Trophoblast cell (in vitro differentiated cells and primary cell): ENCODE data around the gene BIVM.

ENCODE experiments used
- DNase-seq, 2 donors: peaks; one replicate each; pipeline ENCODE4 v3.0.0-alpha.2; 2016
- H2AFZ ChIP-seq: 2 replicates; pipeline ENCODE4 v1.6.1; 2013; ENCODE audit warnings: low read length, moderate library complexity, mild to moderate bottlenecking; ENCODE audit not compliant: insufficient read depth, poor library complexity
- H2AK5ac ChIP-seq: 2 replicates; pipeline ENCODE4 v1.6.1; 2013; ENCODE audit warnings: mild to moderate bottlenecking, low read length
- H2BK120ac ChIP-seq: 2 replicates; pipeline ENCODE4 v1.6.1; 2013; ENCODE audit warnings: low read length, mild to moderate bottlenecking, moderate library complexity; ENCODE audit not compliant: insufficient read depth, poor library complexity
- H2BK12ac ChIP-seq: 2 replicates; pipeline ENCODE4 v1.6.1; 2013; ENCODE audit warnings: mild to moderate bottlenecking, low read length, moderate library complexity
- H2BK5ac ChIP-seq: 2 replicates; pipeline ENCODE4 v1.6.1; 2013; ENCODE audit warnings: low read length, low read depth, moderate library complexity, mild to moderate bottlenecking; ENCODE audit not compliant: poor library complexity
- H3K14ac ChIP-seq: 2 replicates; pipeline ENCODE4 v1.6.1; 2013; ENCODE audit warnings: mild to moderate bottlenecking, low read length
- H3K18ac ChIP-seq: 2 replicates; pipeline ENCODE4 v1.6.1; 2013; ENCODE audit warnings: mild to moderate bottlenecking, low read length
- H3K23ac ChIP-seq: 2 replicates; pipeline ENCODE4 v1.6.1; 2013; ENCODE audit warnings: low read length
- H3K27ac ChIP-seq: 2 replicates; pipeline ENCODE4 v1.5.1; 2013; ENCODE audit warnings: low read depth, mild to moderate bottlenecking, inconsistent platforms, low read length, moderate library complexity
- H3K27me3 ChIP-seq: 2 replicates; pipeline ENCODE4 v1.6.1; 2013; ENCODE audit warnings: inconsistent platforms, mild to moderate bottlenecking, low read length, moderate library complexity; ENCODE audit not compliant: insufficient read depth
- H3K36me3 ChIP-seq, 2 experiments: 1 replicate in 1 of 2; 2 replicates in 1 of 2; pipeline ENCODE4 v1.6.1; 2013; ENCODE audit warnings: low read length in 2 of 2, mild to moderate bottlenecking in 2 of 2, moderate library complexity in 1 of 2; ENCODE audit not compliant: insufficient read depth in 2 of 2, control insufficient read depth in 1 of 2
- H3K4ac ChIP-seq: 2 replicates; pipeline ENCODE4 v1.6.1; 2013; ENCODE audit warnings: low read depth, mild to moderate bottlenecking, low read length, moderate library complexity
- H3K4me1 ChIP-seq, 2 experiments: 1 replicate in 1 of 2; 2 replicates in 1 of 2; pipeline ENCODE4 v1.6.1; 2013; ENCODE audit warnings: low read length in 2 of 2, mild to moderate bottlenecking in 2 of 2, moderate library complexity in 1 of 2; ENCODE audit not compliant: insufficient read depth in 2 of 2, control insufficient read depth in 1 of 2
- H3K4me2 ChIP-seq: 2 replicates; pipeline ENCODE4 v1.6.1; 2013; ENCODE audit warnings: inconsistent platforms, mild to moderate bottlenecking, low read length, moderate library complexity
- H3K4me3 ChIP-seq: 2 replicates; pipeline ENCODE4 v1.5.1; 2013; ENCODE audit warnings: mild to moderate bottlenecking, low read depth, low read length, inconsistent platforms
- H3K79me1 ChIP-seq: one replicate; pipeline ENCODE4 v1.6.1; 2013; ENCODE audit warnings: low read length
- H3K79me2 ChIP-seq: 2 replicates; pipeline ENCODE4 v1.6.1; 2013; ENCODE audit warnings: low read length, mild to moderate bottlenecking; ENCODE audit not compliant: control insufficient read depth, insufficient read depth, poor library complexity
- H3K9ac ChIP-seq: 2 replicates; pipeline ENCODE4 v1.6.1; 2013; ENCODE audit warnings: mild to moderate bottlenecking, low read length
- H3K9me3 ChIP-seq: 2 replicates; pipeline ENCODE4 v1.6.1; 2013; ENCODE audit warnings: low read depth, mild to moderate bottlenecking, control low read depth, inconsistent platforms, low read length; ENCODE audit not compliant: insufficient read depth
- H4K12ac ChIP-seq: 2 replicates; pipeline ENCODE4 v1.6.1; 2013; ENCODE audit warnings: low read depth, mild to moderate bottlenecking, low read length, moderate library complexity
- H4K8ac ChIP-seq: 2 replicates; pipeline ENCODE4 v1.6.1; 2013; ENCODE audit warnings: low read depth, mild to moderate bottlenecking, low read length, moderate library complexity
- H4K91ac ChIP-seq: one replicate; pipeline ENCODE4 v1.6.1; 2013; ENCODE audit warnings: low read depth, mild to moderate bottlenecking, low read length, moderate library complexity
- WGBS: extraction: QIAGEN DNeasy Blood & Tissue Kit; methylation state at CpG from one replicate; pipeline ENCODE4 v1.1.7; 2013; ENCODE audit warnings: missing lambda C conversion rate; ENCODE audit not compliant: insufficient read length, insufficient coverage; ENCODE audit errors: extremely low coverage; 5-methylcytosine and 5-hydroxymethylcytosine counted together

Gene BIVM

GRCh38 chr13:102817241-102817640 lies 18.3 kb downstream of the BIVM start:
- H3K4me2 ChIP-seq, result no peak overlapping the region

GRCh38 chr13:102817907-102818306 lies 19.0 kb downstream of the BIVM start:
- Histone ChIP-seq H4K12ac (no peak overlapping the region), H3K14ac (no peak overlapping the region), H3K9me3 (no peaks in the 10 kb centered on the region), H3K27me3 (no peaks in the 10 kb centered on the region), H3K9ac (no peak overlapping the region), H3K4me3 (no peak overlapping the region), H3K4me1 (peaks cover 0 to 2% of the 10 kb centered on the region in 2 experiments), H3K36me3 (peaks cover 0 to 5% of the 10 kb centered on the region in 2 experiments), H2AK5ac (no peak overlapping the region), H3K4ac (no peak overlapping the region), H3K18ac (no peak overlapping the region), H4K8ac (no peak overlapping the region), H3K27ac (no peak overlapping the region), H2BK5ac (no peak overlapping the region), H3K4me2 (no peak overlapping the region), H2BK120ac (no peak overlapping the region), H4K91ac (no peak overlapping the region), H2AFZ (no peak overlapping the region), H2BK12ac (no peak overlapping the region), H3K79me2 (no peaks in the 10 kb centered on the region), H3K79me1 (no peaks in the 10 kb centered on the region), H3K23ac (no peak overlapping the region)
- no peak for DNase-seq

More at GRCh38 chr13:102817241-102817640, 18.3 kb downstream of the BIVM start:
- Histone ChIP-seq H2BK12ac (no peak overlapping the region), H2AFZ (no peak overlapping the region), H3K79me1 (peaks cover 3% of the 10 kb centered on the region), H3K14ac (no peak overlapping the region), H3K4me1 (peaks cover 0 to 2% of the 10 kb centered on the region in 2 experiments), H3K9ac (no peak overlapping the region), H4K8ac (no peak overlapping the region), H3K79me2 (no peaks in the 10 kb centered on the region), H3K4me3 (no peak overlapping the region), H3K9me3 (no peaks in the 10 kb centered on the region), H2BK120ac (no peak overlapping the region), H2BK5ac (no peak overlapping the region), H3K36me3 (peaks cover 0 to 2% of the 10 kb centered on the region in 2 experiments), H3K27me3 (no peaks in the 10 kb centered on the region), H4K91ac (no peak overlapping the region), H3K27ac (peak overlapping the region; percentile 16), H4K12ac (no peak overlapping the region), H3K4ac (no peak overlapping the region), H3K18ac (no peak overlapping the region), H2AK5ac (no peak overlapping the region), H3K23ac (no peak overlapping the region)
- DNase-seq, result no peak
- no CpG with 5 or more reads among the region's 1 CpG for WGBS

- H2BK120ac ChIP-seq, result no peak overlapping the region
- no peak overlapping the region for H3K4me2 ChIP-seq
- H4K12ac ChIP-seq, result no peak overlapping the region
- WGBS, result no CpG with 5 or more reads among the region's 4 CpGs
- no peak overlapping the region for H2BK5ac ChIP-seq
- no peak overlapping the region for H2AFZ ChIP-seq
- H3K79me1 ChIP-seq, result no peaks in the 10 kb centered on the region
- H3K27me3 ChIP-seq, result no peaks in the 10 kb centered on the region
- peaks cover 1 to 10% of the 10 kb centered on the region in 2 experiments for H3K36me3 ChIP-seq
- H3K79me2 ChIP-seq, result no peaks in the 10 kb centered on the region
- H3K9ac ChIP-seq, result no peak overlapping the region
- no peak overlapping the region for H4K91ac ChIP-seq
- H3K14ac ChIP-seq, result no peak overlapping the region
- no peak overlapping the region for H2AK5ac ChIP-seq
- no peak overlapping the region for H3K23ac ChIP-seq
- no peak overlapping the region for H4K8ac ChIP-seq
- no peak overlapping the region for H3K4ac ChIP-seq
- DNase-seq, result no peak
- H2BK12ac ChIP-seq, result no peak overlapping the region
- H3K9me3 ChIP-seq, result no peaks in the 10 kb centered on the region
- no peak overlapping the region for H3K4me3 ChIP-seq
- H3K4me1 ChIP-seq, result no peaks in the 10 kb centered on the region
- H3K18ac ChIP-seq, result no peak overlapping the region
- H3K27ac ChIP-seq, result no peak overlapping the region
Measured at GRCh38 chr13:102825400-102825799, 26.5 kb downstream of the BIVM start.

GRCh38 chr13:102825921-102826706 lies 27.2 kb downstream of the BIVM start:
- Histone ChIP-seq H2BK12ac (no peak overlapping the region), H3K4me1 (no peaks in the 10 kb centered on the region), H2AK5ac (no peak overlapping the region), H3K4me3 (no peak overlapping the region), H3K36me3 (peaks cover 4 to 11% of the 10 kb centered on the region in 2 experiments), H3K4ac (no peak overlapping the region), H3K9me3 (no peaks in the 10 kb centered on the region), H3K23ac (no peak overlapping the region), H4K12ac (no peak overlapping the region), H2AFZ (no peak overlapping the region), H3K18ac (no peak overlapping the region), H2BK120ac (no peak overlapping the region), H3K4me2 (no peak overlapping the region), H3K27ac (no peak overlapping the region), H3K27me3 (no peaks in the 10 kb centered on the region), H3K14ac (no peak overlapping the region), H4K8ac (no peak overlapping the region), H3K79me1 (no peaks in the 10 kb centered on the region), H4K91ac (no peak overlapping the region), H3K9ac (no peak overlapping the region), H3K79me2 (no peaks in the 10 kb centered on the region), H2BK5ac (no peak overlapping the region)
- peak in 1 of 2 donors; percentile 65 for DNase-seq
- no CpG with 5 or more reads among the region's 8 CpGs for WGBS
